Gastroesophageal sphincter (tissue), 4 donors: ENCODE data around the gene ZNF200. TPM values are rescaled to one million over a fixed set of nuclear protein-coding genes. Genes with fewer than 3 reads are reported as not detected.

Experiments
- ATAC-seq: fragments of 150-250 bp; one replicate; pipeline ENCODE4 v1.9.1; 2016; ENCODE audit warnings: mild to moderate bottlenecking, moderate library complexity
- H3K27ac ChIP-seq, 4 donors: fragments of 200-600 bp; sonication (generic) in 3 of 4; 1 replicate in 3 of 4; 2 replicates in 1 of 4; pipeline ENCODE4 v1.5.1; 2016 to 2019
- H3K27me3 ChIP-seq: fragments of 200-600 bp; sonication (generic); one replicate; pipeline ENCODE4 v1.5.1; 2019
- H3K36me3 ChIP-seq, 2 donors: fragments of 200-600 bp; sonication (generic); one replicate each; pipeline ENCODE4 v1.5.1; 2019; ENCODE audit warnings: control low read depth in 1 of 2
- H3K4me1 ChIP-seq, 3 donors: fragments of 200-600 bp; sonication (generic); 1 replicate in 2 of 3; 2 replicates in 1 of 3; pipeline ENCODE4 v1.5.1; 2016 to 2019; ENCODE audit warnings: control low read depth in 2 of 3
- H3K4me3 ChIP-seq, 2 donors: fragments of 200-600 bp; sonication (generic); one replicate each; pipeline ENCODE4 v1.5.1; 2019; ENCODE audit warnings: mild to moderate bottlenecking in 1 of 2, moderate library complexity in 1 of 2
- H3K9me3 ChIP-seq, 3 donors: fragments of 200-600 bp; sonication (generic); one replicate each; pipeline ENCODE4 v1.5.1; 2017 to 2019; ENCODE audit warnings: control low read depth in 2 of 3
- CTCF ChIP-seq, 4 experiments: fragments of 200-600 bp in 2 of 4; fragments of 450-650 bp in 2 of 4; sonication (generic) in 1 of 4; IDR thresholded peaks; one replicate each; pipeline ENCODE4 v1.5.1; 2017 to 2019; ENCODE audit warnings: antibody characterized with exemption in 4 of 4, mild to moderate bottlenecking in 2 of 4, moderate library complexity in 2 of 4
- EP300 ChIP-seq: sonication (generic); formaldehyde crosslinking; IDR thresholded peaks from one replicate; pipeline ENCODE4 v1.6.1; 2017; ENCODE audit warnings: antibody characterized with exemption, mild to moderate bottlenecking
- POLR2A ChIP-seq, 2 donors: fragments of 450-650 bp; IDR thresholded peaks; one replicate each; pipeline ENCODE4 v1.6.1; 2017; ENCODE audit warnings: antibody characterized with exemption in 2 of 2, mild to moderate bottlenecking in 2 of 2, moderate library complexity in 1 of 2
- POLR2AphosphoS5 ChIP-seq: sonication (generic); formaldehyde crosslinking; IDR thresholded peaks from one replicate; pipeline ENCODE4 v1.6.1; 2017; ENCODE audit warnings: antibody characterized with exemption
- whole genome bisulfite sequencing, 2 donors: methylation state at CpG; one replicate each; pipeline ENCODE4 v1.1.5; 2018; ENCODE audit warnings: low coverage in 1 of 2; 5-methylcytosine and 5-hydroxymethylcytosine counted together
- total RNA-seq, 4 donors: library from RNA; depleted of rRNA; stranded (reverse); fragments of >200 nt; gene quantifications; one replicate each; pipeline ENCODE4 v1.1.0, GENCODE V29; 2016

ZNF200 gene
- total RNA-seq, 4 donors from 2014 or later = 5.2 to 11.8 (median 8.0) TPM

GRCh38 chr16:3249451-3249850, 14.5 kb upstream of the ZNF200 start:
- Histone ChIP-seq H3K9me3 (no peaks in the 10 kb centered on the region), H3K27me3 (peaks cover 29% of the 10 kb centered on the region), H3K36me3 (no peaks in the 10 kb centered on the region), H3K4me3 (no peak overlapping the region), H3K4me1 (no peaks in the 10 kb centered on the region), H3K27ac (no peak overlapping the region)
- no peak for TF ChIP-seq CTCF (IDR thresholded peaks at IDR 0.05)
- no peak for TF ChIP-seq EP300
- TF ChIP-seq POLR2AphosphoS5 = no peak
- no peak for TF ChIP-seq POLR2A (IDR thresholded peaks at IDR 0.05)
- no CpG with 5 or more reads among the region's 14 CpGs for WGBS, 2 donors
- no peak for ATAC-seq

DNA sequence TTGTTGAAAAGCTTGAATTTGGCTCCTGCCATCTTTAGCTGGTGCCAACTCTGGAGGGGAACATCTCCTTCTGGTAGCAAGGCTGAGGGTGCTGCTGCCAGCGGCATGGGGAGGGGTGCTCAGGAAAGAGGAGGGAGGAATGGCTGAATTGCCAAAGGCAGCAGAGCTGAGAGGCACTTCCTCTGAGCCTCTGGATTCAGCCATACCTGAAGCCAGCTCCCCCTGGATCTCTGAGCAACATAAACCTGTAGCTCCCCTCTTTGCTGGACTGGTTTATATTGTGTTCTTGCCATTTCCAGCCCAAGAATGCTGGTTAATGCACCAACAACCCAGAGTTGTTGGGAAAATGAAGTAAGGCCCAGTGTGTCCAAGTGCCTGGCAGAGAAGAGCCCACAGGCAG, 14.1 kb upstream of the ZNF200 start:
- H3K27ac ChIP-seq = no peak overlapping the region
- WGBS, 2 donors = no CpG with 5 or more reads among the region's 1 CpG
- peaks cover 29% of the 10 kb centered on the region for H3K27me3 ChIP-seq
- no peaks in the 10 kb centered on the region for H3K4me1 ChIP-seq
- ATAC-seq = no peak
- H3K36me3 ChIP-seq = no peaks in the 10 kb centered on the region
- no peak overlapping the region for H3K4me3 ChIP-seq
- TF ChIP-seq POLR2AphosphoS5 (no peak), POLR2A (IDR thresholded peaks at IDR 0.05) (no peak), CTCF (IDR thresholded peaks at IDR 0.05) (no peak), EP300 (no peak)
- no peaks in the 10 kb centered on the region for H3K9me3 ChIP-seq

DNA sequence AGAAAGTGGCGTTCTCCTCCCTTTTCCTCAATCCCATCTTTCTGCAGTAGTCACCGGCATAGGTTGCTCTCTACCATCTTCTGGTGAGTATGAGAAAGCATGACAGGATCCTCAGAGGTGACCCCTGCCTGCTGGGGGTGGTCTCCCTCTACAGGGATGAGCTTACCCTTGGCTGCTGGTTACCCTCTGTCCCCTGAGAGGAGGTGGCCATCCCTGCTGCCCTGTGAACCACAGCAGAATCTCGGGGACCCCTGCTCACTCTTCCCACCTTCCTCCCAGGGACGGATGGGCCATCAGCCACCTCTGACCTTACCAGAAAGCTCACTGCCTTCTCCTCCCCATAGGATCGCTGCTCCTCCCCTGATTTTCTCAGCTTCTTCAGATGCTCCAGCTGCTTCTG, 13.6 kb upstream of the ZNF200 start:
- Histone ChIP-seq H3K27me3 (peaks cover 31% of the 10 kb centered on the region), H3K4me1 (no peaks in the 10 kb centered on the region), H3K9me3 (no peaks in the 10 kb centered on the region), H3K27ac (no peak overlapping the region), H3K36me3 (no peaks in the 10 kb centered on the region), H3K4me3 (no peak overlapping the region)
- 79% methylated on average over 2 of the region's 5 CpGs; no CpG with 5 or more reads in 1 of the 2 donors for WGBS, 2 donors
- TF ChIP-seq POLR2AphosphoS5 (no peak), POLR2A (IDR thresholded peaks at IDR 0.05) (no peak), CTCF (IDR thresholded peaks at IDR 0.05) (no peak), EP300 (no peak)
- no peak for ATAC-seq

DNA sequence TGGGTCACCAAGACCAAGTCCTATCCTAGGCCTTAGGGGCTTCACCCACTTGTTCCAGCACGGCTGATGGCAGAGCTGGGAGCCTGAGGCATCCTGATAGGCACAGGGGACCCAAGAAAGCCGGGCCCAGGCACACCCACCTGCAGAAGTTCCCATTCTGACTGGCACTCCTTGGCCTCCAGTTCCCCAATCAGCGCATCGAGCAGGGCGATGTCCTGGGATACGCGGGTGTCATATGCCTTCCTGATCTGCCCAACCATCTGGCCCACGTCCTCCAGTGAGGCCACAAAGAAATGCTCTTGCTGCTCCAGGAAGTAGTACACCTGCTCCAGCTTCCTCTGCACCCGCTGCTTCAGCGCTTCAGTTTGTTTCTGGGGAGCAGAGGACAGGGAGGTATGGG, 11.9 kb upstream of the ZNF200 start:
- no peak overlapping the region for H3K27ac ChIP-seq
- H3K27me3 ChIP-seq = peaks cover 36% of the 10 kb centered on the region
- ATAC-seq = no peak
- no peaks in the 10 kb centered on the region for H3K36me3 ChIP-seq
- no peaks in the 10 kb centered on the region for H3K4me1 ChIP-seq
- no peaks in the 10 kb centered on the region for H3K9me3 ChIP-seq
- H3K4me3 ChIP-seq = no peak overlapping the region
- TF ChIP-seq CTCF (IDR thresholded peaks at IDR 0.05) (no peak), POLR2AphosphoS5 (no peak), POLR2A (IDR thresholded peaks at IDR 0.05) (no peak), EP300 (no peak)
- 67% methylated on average over 2 of the region's 10 CpGs; no CpG with 5 or more reads in 1 of the 2 donors for WGBS, 2 donors

DNA sequence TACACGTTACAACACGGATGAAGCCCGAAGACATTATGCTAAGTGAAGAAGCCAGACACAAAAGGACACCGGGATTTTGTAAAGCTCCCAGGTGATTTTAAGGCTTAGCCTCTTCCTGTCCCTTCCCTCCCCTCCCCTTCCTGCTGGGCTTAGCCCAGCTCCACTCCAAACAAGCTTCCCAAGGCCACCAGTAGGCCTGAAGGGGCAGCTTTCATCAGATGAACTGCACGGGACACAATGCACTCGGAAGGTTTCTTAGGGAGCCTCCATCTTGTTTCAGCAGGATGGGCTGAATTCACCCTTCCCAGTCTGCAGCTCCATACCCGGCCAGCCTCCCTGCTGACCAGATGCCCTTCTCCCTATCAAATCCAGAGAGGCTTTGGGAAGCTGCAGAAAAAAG, 11.0 kb upstream of the ZNF200 start:
- no peaks in the 10 kb centered on the region for H3K36me3 ChIP-seq
- TF ChIP-seq EP300 (no peak), POLR2A (IDR thresholded peaks at IDR 0.05) (no peak), POLR2AphosphoS5 (no peak), CTCF (IDR thresholded peaks at IDR 0.05) (no peak)
- no peaks in the 10 kb centered on the region for H3K9me3 ChIP-seq
- H3K4me1 ChIP-seq = no peaks in the 10 kb centered on the region
- H3K27ac ChIP-seq = no peak overlapping the region
- peaks cover 43% of the 10 kb centered on the region for H3K27me3 ChIP-seq
- ATAC-seq = no peak
- no peak overlapping the region for H3K4me3 ChIP-seq
- WGBS, 2 donors = 87% methylated on average over 4 of the region's 7 CpGs; no CpG with 5 or more reads in 1 of the 2 donors
